K562 (cell line): ENCODE measurements around the gene SERPIND1. TPM values are rescaled to one million over a fixed set of nuclear protein-coding genes. Genes with fewer than 3 reads are reported as not detected.
A peak's percentile ranks its signal among the peaks of the same experiment; 100 is the strongest.

Experiments used
- ATAC-seq: fragments of 200-7000 bp; cut with Tn5 transposase; 3 replicates; pipeline ENCODE4 v1.9.1; 2020; ENCODE audit warnings: moderate library complexity
- BruUV-seq: library from RNA; stranded (reverse); fragments of 400-500 nt; replicated peaks from 2 replicates; lab custom pipeline; 2021; lab: Mats Ljungman, UMichigan
- CTCF ChIA-PET: fragments of 300-600 bp; formaldehyde crosslinking; extraction: SDS; loops from one replicate; lab custom pipeline; 2021; ENCODE audit warnings: low intra/inter-chr PET ratio; lab: Yijun Ruan, JAX
- POLR2A ChIA-PET: fragments of 300-600, 350-650 bp; sonication (Branson Sonifier 250); formaldehyde crosslinking; extraction: SDS; loops from one replicate; lab custom pipeline; 2021; ENCODE audit warnings: antibody characterized with exemption, inconsistent platforms; lab: Yijun Ruan, JAX
- DNase-seq, 4 experiments: peaks; one replicate each; pipeline versions ENCODE4 v3.0.0 to v3.0.0-alpha.2; 2011 to 2018; ENCODE audit warnings: low spot score in 3 of 4, mixed read lengths in 3 of 4; ENCODE audit errors: extremely low read depth in 1 of 4
- FAIRE-seq: peaks from 2 replicates; lab custom pipeline; 2011; peaks lifted over from hg19 to GRCh38; lab: Jason Lieb, UNC
- H2AFZ ChIP-seq: 2 replicates; pipeline ENCODE4 v1.6.0; 2011; ENCODE audit warnings: low read depth, low read length, control low read depth, inconsistent platforms
- H3K27ac ChIP-seq: fragments of 200-600 bp; 3 replicates; pipeline ENCODE4 v1.8.0; 2011; ENCODE audit warnings: low read depth, mild to moderate bottlenecking, control low read depth, inconsistent platforms, low read length, moderate library complexity, mixed read lengths; ENCODE audit errors: extremely low read depth
- H3K27me3 ChIP-seq, 2 experiments: fragments of 300-600 bp in 1 of 2; 2 replicates in 1 of 2; 3 replicates in 1 of 2; pipeline versions ENCODE4 v1.6.0 to v1.8.0; 2011; ENCODE audit warnings: inconsistent platforms in 2 of 2, low read length in 2 of 2, mild to moderate bottlenecking in 1 of 2, mixed read lengths in 1 of 2, moderate library complexity in 1 of 2; ENCODE audit not compliant: control insufficient read depth in 2 of 2, insufficient read depth in 2 of 2
- H3K36me3 ChIP-seq: fragments of 300-600 bp; 3 replicates; pipeline ENCODE4 v1.8.0; 2011; ENCODE audit warnings: mild to moderate bottlenecking, low read length, inconsistent platforms; ENCODE audit not compliant: control insufficient read depth, insufficient read depth
- H3K4me1 ChIP-seq, 2 experiments: fragments of 200-600 bp in 1 of 2; replicated peaks in 1 of 2; 2 replicates in 1 of 2; 3 replicates in 1 of 2; pipeline versions ENCODE4 v1.5.1 to v1.8.0; 2011; ENCODE audit warnings: inconsistent platforms in 2 of 2, low read length in 2 of 2, mild to moderate bottlenecking in 1 of 2, mixed read lengths in 1 of 2, moderate library complexity in 1 of 2; ENCODE audit not compliant: control insufficient read depth in 2 of 2, insufficient read depth in 2 of 2
- H3K4me2 ChIP-seq: 2 replicates; pipeline ENCODE4 v1.6.1; 2011; ENCODE audit warnings: low read length, control low read depth, inconsistent platforms, mixed read lengths; ENCODE audit not compliant: insufficient read depth
- H3K4me3 ChIP-seq: fragments of 200-600 bp; sonication (generic), shearing (Covaris generic); 2 replicates; pipeline ENCODE4 v1.5.1; 2016; ENCODE audit warnings: control low read depth, inconsistent platforms
- H3K79me2 ChIP-seq: fragments of 200-600 bp; 3 replicates; pipeline ENCODE4 v1.8.0; 2011; ENCODE audit warnings: low read length, inconsistent platforms; ENCODE audit not compliant: control insufficient read depth, insufficient read depth
- H3K9ac ChIP-seq, 2 experiments: 2 replicates each; pipeline versions ENCODE4 v1.6.0 to v1.6.1; 2011; ENCODE audit warnings: low read depth in 2 of 2, low read length in 2 of 2, control low read depth in 1 of 2, inconsistent platforms in 1 of 2, mild to moderate bottlenecking in 1 of 2, mixed read lengths in 1 of 2; ENCODE audit not compliant: insufficient read depth in 1 of 2
- H3K9me1 ChIP-seq: one replicate; pipeline ENCODE4 v1.6.0; 2011; ENCODE audit warnings: inconsistent platforms, mild to moderate bottlenecking, low read length, moderate library complexity; ENCODE audit not compliant: control insufficient read depth, insufficient read depth
- H3K9me3 ChIP-seq: replicated peaks from 2 replicates; pipeline ENCODE4 v1.5.1; 2011; ENCODE audit warnings: low read depth, low read length, inconsistent platforms; ENCODE audit not compliant: control insufficient read depth, insufficient read depth
- H4K20me1 ChIP-seq: replicated peaks from 2 replicates; pipeline ENCODE4 v1.6.1; 2011; ENCODE audit warnings: low read length, inconsistent platforms, mixed read lengths; ENCODE audit not compliant: control insufficient read depth, insufficient read depth
- CBX2 ChIP-seq: fragments of 200-600 bp; sonication (generic); IDR thresholded peaks from one replicate; pipeline ENCODE4 v1.6.1; 2012; ENCODE audit warnings: mild to moderate bottlenecking, low read length, inconsistent platforms; ENCODE audit not compliant: insufficient read depth, poor library complexity, severe bottlenecking
- MED1 ChIP-seq: sonication (generic); formaldehyde crosslinking; IDR thresholded peaks from 2 replicates; pipeline ENCODE4 v1.8.1; 2023; ENCODE audit warnings: missing genetic modification reagents, borderline replicate concordance
- MITF ChIP-seq: IDR thresholded peaks from 2 replicates; pipeline ENCODE4 v1.6.1; 2014; ENCODE audit warnings: antibody characterized with exemption
- PATZ1 ChIP-seq: fragments of 250-450 bp; sonication (Bioruptor Pico); IDR thresholded peaks from 2 replicates; pipeline ENCODE4 v1.5.0; 2020; ENCODE audit warnings: mild to moderate bottlenecking, borderline replicate concordance
- PHTF2 ChIP-seq: fragments of 250-450 bp; sonication (Bioruptor Pico); IDR thresholded peaks from 2 replicates; pipeline ENCODE4 v1.5.0; 2021; ENCODE audit warnings: mild to moderate bottlenecking
- SIN3A ChIP-seq, 2 experiments: fragments of 150-350 bp in 1 of 2; IDR thresholded peaks; 2 replicates each; pipeline ENCODE4 v1.6.1; 2011 to 2016; ENCODE audit warnings: borderline replicate concordance in 2 of 2, low read depth in 2 of 2, low read length in 2 of 2, mild to moderate bottlenecking in 2 of 2, moderate library complexity in 2 of 2; ENCODE audit not compliant: control insufficient read depth in 1 of 2
- TEAD4 ChIP-seq, 2 experiments: sonication (generic) in 1 of 2; formaldehyde crosslinking in 1 of 2; IDR thresholded peaks; 2 replicates each; pipeline versions ENCODE4 v1.6.1 to v1.8.0; 2012 to 2022; ENCODE audit warnings: borderline replicate concordance in 1 of 2, inconsistent platforms in 1 of 2, low read length in 1 of 2, mild to moderate bottlenecking in 1 of 2, missing genetic modification reagents in 1 of 2
- THAP12 ChIP-seq: fragments of 250-450 bp; sonication (Bioruptor Pico); IDR thresholded peaks from 2 replicates; pipeline ENCODE4 v1.9.0; 2021; ENCODE audit warnings: mild to moderate bottlenecking, inconsistent platforms
- ZNF224 ChIP-seq: sonication (generic); formaldehyde crosslinking; IDR thresholded peaks from 2 replicates; pipeline ENCODE4 v1.8.0; 2022; ENCODE audit warnings: mild to moderate bottlenecking, missing genetic modification reagents
- ZNF263 ChIP-seq: sonication (generic); formaldehyde crosslinking; IDR thresholded peaks from 2 replicates; pipeline ENCODE4 v1.8.0; 2022; ENCODE audit warnings: mild to moderate bottlenecking, missing genetic modification reagents, borderline replicate concordance
- ZNF507 ChIP-seq: conservative IDR thresholded peaks from 2 replicates; pipeline ENCODE4 v1.6.1; 2017; ENCODE audit warnings: missing genetic modification characterization, missing compliant biosample characterization
- ZNF57 ChIP-seq: fragments of 450-650 bp; formaldehyde crosslinking; IDR thresholded peaks from 2 replicates; pipeline ENCODE4 v1.4.0; 2020; ENCODE audit warnings: mild to moderate bottlenecking, moderate library complexity
- WGBS: fragments of 100-300 bp; shearing (Covaris generic); methylation state at CpG from one replicate; pipeline ENCODE4 v1.1.6; 2016; ENCODE audit warnings: low coverage, mixed read lengths; ENCODE audit not compliant: insufficient coverage; ENCODE audit errors: missing lambda C conversion rate; 5-methylcytosine and 5-hydroxymethylcytosine counted together
- in situ Hi-C: fragments of 300-500 bp; cut with MboI; formaldehyde crosslinking; loops from 4 replicates; pipeline ENCODE4 v1.15.0; 2018; ENCODE audit warnings: inconsistent platforms, mixed read lengths
- intact Hi-C: fragments of 100-400 bp; cut with micrococcal nuclease; formaldehyde crosslinking; loops from 2 replicates; pipeline ENCODE4 v1.14.2; 2022
- polyA plus RNA-seq, 8 experiments: library from polyadenylated mRNA; depleted of rRNA in 4 of 8; stranded (reverse) in 5 of 8; unstranded in 3 of 8; fragments of >200 nt; fragmentation: Nextera tagmentation in 2 of 8; fragmentation: Illumina TruSeq in 1 of 8; extraction: Ambion mirVana in 2 of 8; extraction: Trizol in 1 of 8; gene quantifications; 2 replicates each; pipeline versions ENCODE4 v1.2.1 to v1.2.3, GENCODE V29; 2011 to 2014; ENCODE audit warnings: inconsistent platforms in 1 of 8, missing spikeins in 1 of 8
- total RNA-seq, 7 experiments: library from RNA; depleted of rRNA in 6 of 7; stranded (reverse); fragments of >200 nt in 6 of 7; fragmentation: Illumina TruSeq in 2 of 7; extraction: Trizol in 2 of 7; gene quantifications; 2 replicates each; pipeline versions ENCODE4 v1.2.1 to v1.2.3, GENCODE V29; 2011 to 2021; ENCODE audit warnings: low replicate concordance in 1 of 7
- TF ChIP-seq, protein P1 (sequence below): sonication (generic); formaldehyde crosslinking; IDR thresholded peaks from 2 replicates; pipeline ENCODE4 v1.8.0; 2023; ENCODE audit warnings: mild to moderate bottlenecking, missing genetic modification reagents

The SERPIND1 gene
- total and polyA plus RNA-seq, 9 of the 15 experiments (the other 6 are each of a cell fraction or from before 2014, with no cell fraction given), result 0.04 to 0.11 (median 0.09) TPM; not detected in 6

DNA sequence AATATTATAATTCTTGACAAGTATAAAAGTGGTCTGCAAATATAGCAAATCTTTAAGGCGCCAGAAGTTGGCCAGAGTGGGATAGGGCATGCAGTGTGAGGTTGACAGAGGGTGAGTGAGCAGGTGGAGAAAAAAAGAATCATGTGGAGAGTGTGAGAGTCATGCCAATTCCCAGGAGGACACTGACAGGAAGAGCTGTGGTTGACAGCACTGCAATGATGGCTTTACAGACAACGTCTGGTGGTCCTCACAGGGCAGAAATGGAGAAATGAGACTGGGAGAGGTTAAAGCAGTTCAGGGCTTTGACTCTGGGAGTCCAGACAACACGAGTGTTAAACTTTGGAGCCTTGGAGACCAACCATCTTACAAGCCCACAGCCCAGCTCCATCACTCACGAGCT lies 34.9 kb downstream of the SERPIND1 start:
- H3K4me3 ChIP-seq, result no peak overlapping the region
- CTCF ChIA-PET, result interaction anchor here (0.6 kb wide), 1 partner anchor 80 kb away, joined by 4 read pairs; no protein-coding TSS in a partner anchor
- no TSS peak for BruUV-seq
- no peak for TF ChIP-seq ZNF57 (CRISPR knock-in tag)
- TF ChIP-seq, protein P1, sequence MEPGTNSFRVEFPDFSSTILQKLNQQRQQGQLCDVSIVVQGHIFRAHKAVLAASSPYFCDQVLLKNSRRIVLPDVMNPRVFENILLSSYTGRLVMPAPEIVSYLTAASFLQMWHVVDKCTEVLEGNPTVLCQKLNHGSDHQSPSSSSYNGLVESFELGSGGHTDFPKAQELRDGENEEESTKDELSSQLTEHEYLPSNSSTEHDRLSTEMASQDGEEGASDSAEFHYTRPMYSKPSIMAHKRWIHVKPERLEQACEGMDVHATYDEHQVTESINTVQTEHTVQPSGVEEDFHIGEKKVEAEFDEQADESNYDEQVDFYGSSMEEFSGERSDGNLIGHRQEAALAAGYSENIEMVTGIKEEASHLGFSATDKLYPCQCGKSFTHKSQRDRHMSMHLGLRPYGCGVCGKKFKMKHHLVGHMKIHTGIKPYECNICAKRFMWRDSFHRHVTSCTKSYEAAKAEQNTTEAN, result no peak
- TF ChIP-seq PHTF2 (CRISPR knock-in tag), result no peak
- TF ChIP-seq PATZ1, result no peak
- no peak for TF ChIP-seq CBX2
- TF ChIP-seq MED1 (CRISPR knock-in tag), result no peak
- TF ChIP-seq THAP12, result no peak
- TF ChIP-seq ZNF224 (CRISPR knock-in tag), result no peak
- TF ChIP-seq ZNF507 (tag), result no peak
- no peak for TF ChIP-seq ZNF263 (CRISPR knock-in tag)
- no peak for TF ChIP-seq TEAD4 (IDR thresholded peaks at IDR 0.05; ENCODE audit: low read length)
- 0 out of 2 replicates have a peak, but pooled peaks have one; percentile 20 for TF ChIP-seq TEAD4 (CRISPR knock-in tag; IDR thresholded peaks at IDR 0.05; ENCODE audit: borderline replicate concordance)
- no peak for TF ChIP-seq SIN3A (IDR thresholded peaks at IDR 0.05; ENCODE audit: borderline replicate concordance in 2 of 2, control insufficient read depth in 1 of 2, low read depth in 2 of 2, low read length in 2 of 2)
- no peak for TF ChIP-seq MITF

More for the DNA sequence above, 34.9 kb downstream of the SERPIND1 start:
- in situ Hi-C loops (no loop called here), intact Hi-C loops (no loop called here)
- Histone ChIP-seq H3K79me2 (no peaks in the 10 kb centered on the region), H3K27ac (no peak overlapping the region), H3K4me1 (peaks cover 3 to 13% of the 10 kb centered on the region in 2 experiments; a peak in 3 of 5 replicates), H3K36me3 (peaks cover 80% of the 10 kb centered on the region), H4K20me1 (peaks cover 8% of the 10 kb centered on the region; the same call in 1 of the 2 replicates), H3K9me1 (no peaks in the 10 kb centered on the region), H3K9ac (no peak overlapping the region), H3K4me2 (no peak overlapping the region), H2AFZ (no peak overlapping the region), H3K27me3 (no peaks in the 10 kb centered on the region), H3K9me3 (no peaks in the 10 kb centered on the region)
- POLR2A ChIA-PET, result interaction anchor here (0.6 to 15.3 kb wide), 5 partner anchors 14 to 193 kb away, joined by 3 to 172 read pairs (median 4); partner anchors contain the start of gene THAP7
- no peak for FAIRE-seq
- no peak for ATAC-seq
- no peak for DNase-seq
- 73% methylated on average over 4 of the region's 4 CpGs for WGBS
